ENCODE data around the gene CHMP4B.

CHMP4B gene

DNA sequence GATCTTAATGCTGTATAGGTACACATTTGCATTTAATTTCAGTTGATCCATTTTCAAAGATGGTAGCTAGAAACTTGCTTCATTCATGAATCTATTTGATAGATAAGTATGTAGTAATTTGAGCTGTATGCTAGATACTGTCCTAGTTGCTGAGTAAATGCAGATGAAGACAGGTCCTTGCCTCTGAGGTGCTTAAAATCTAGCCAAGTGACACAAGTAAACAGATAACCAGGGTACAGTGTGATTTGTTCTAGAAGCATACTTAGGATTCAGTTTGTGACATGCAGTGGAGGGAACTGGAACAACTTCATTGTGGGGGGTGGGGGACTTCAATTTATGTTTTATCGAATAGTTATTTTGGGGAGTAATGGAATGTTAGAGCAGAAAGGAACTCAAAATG, 9.2 kb downstream of the CHMP4B start:
- no peak for DNase-seq (ENCODE audit: low spot score)

DNA sequence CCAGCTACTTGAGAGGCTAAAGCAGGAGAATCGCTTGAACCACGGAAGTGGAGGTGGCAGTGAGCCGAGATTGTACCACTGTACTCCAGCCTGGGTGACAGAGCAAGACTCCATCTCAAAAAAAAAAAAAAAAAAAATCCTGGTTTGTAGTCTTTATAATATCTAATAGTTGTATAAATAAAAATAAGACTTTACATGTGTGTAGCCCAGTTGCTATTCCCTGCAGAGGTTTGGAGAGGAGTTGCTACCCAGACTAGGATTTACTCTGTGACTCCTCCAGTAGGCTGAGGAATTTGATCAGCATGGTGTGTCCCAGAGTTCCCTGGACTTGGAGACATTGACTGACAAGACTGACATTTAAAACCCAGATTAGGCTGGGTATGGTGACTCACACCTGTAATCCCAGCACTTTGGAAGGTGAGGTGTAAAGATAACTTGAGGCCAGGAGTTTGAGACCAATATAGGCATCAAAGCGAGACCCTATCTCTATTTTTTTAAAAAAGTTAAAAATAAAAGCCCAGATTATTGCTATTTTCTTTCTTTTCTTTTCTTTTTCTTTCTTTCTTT, 10.2 kb downstream of the CHMP4B start:
- no peak for DNase-seq (ENCODE audit: low spot score)

DNA sequence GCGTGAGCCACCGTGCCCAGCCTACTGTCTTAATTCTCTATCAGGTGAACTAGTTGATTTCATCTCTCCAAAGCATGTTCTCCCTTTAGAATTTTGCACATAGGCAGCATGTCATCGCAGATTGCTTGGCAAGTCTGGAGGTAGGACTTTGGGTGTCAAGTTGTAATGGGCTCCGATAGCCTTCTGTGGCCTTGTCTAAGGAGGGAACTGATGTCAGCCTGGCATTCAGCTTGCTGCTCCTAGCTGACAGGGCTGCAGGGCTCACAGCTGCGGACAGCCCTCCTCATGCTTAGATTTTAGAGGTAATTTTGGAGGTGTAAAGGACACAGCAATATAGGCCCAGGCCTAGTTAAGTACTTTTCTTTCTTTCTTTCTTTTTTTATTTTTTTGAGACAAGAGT, 11.3 kb downstream of the CHMP4B start:
- DNase-seq (ENCODE audit: low spot score), result no peak

DNA sequence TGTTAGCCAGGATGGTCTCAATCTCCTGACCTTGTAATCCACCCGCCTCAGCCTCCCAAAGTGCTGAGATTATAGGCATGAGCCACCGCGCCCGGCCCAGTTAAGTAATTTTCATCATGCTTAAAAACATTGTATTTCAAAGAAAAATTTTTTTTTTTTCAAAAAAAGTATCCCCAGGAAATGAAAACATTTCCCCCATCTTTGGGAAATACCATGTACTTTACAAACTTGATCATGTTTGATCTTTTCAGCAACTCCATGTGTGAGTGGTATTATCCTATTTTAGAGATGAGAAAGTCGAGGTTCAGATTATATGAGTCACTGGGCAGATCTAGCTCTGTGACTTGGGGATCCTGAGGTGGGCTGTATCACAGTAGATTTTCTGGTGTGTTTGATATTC, 11.8 kb downstream of the CHMP4B start:
- no peak for DNase-seq (ENCODE audit: low spot score)

DNA sequence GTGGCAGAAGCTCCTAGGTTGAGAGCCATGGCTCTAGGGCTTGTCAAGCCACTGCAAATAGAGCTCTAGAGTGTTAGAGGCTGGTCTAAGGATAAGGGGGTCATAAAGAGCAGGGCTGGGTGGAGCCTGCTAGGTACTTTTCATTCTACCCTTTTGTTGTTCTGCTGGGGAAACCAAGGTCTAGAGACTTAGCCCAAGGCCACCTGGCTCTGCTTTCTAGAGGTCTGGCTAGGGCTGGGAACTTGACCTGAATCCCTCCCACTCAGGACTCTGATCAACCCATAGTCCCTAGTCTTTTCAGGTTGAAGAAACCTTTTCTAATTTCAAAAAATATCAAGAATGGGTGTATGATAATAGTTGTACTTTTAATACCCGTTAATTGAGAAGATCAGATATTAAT, 13.7 kb downstream of the CHMP4B start:
- DNase-seq (ENCODE audit: low spot score), result no peak

DNA sequence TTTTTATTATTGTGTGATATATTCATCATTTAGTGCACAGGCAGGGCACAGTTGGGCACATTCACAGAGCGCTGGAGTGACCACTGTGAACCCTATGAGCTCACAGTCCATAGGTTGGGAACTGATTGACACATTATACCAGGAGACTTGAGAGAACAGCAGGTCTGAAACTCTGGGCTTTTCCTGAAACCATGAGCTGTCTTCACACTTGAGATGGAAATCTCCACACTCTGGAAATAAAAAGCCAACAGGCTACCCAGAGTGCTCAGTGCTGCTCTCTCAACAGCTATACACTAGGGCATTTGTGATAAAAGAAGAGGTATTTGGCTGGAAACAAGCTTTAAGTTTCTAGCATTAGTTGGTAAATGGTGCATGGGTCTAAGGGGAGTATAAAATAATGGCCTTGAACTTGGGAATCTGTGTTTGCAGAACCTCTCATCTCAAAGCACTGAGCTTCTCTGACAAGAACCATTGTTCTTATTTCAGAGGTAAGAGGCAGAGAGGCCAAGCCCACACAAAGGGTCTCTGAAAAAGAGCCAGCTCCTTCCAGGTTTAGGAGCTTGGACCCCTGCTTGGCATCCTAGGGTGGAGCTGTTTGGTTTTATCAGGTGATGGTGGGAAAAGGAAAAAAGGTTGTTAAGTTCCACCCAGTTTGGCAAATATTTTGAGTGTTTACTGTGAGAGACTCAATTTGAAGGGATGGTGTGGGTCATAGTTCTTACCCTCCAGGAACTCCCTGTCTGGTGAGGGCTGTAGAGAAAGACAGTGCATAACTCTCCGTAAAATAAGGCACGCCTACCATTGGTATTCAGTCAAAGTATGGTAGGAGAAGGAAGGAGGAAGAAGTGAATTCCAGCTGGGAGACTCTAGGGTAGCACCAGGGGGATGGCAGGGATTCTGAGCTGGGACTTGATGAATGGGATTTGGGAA, 14.5 kb downstream of the CHMP4B start:
- DNase-seq (ENCODE audit: low spot score), result no peak

DNA sequence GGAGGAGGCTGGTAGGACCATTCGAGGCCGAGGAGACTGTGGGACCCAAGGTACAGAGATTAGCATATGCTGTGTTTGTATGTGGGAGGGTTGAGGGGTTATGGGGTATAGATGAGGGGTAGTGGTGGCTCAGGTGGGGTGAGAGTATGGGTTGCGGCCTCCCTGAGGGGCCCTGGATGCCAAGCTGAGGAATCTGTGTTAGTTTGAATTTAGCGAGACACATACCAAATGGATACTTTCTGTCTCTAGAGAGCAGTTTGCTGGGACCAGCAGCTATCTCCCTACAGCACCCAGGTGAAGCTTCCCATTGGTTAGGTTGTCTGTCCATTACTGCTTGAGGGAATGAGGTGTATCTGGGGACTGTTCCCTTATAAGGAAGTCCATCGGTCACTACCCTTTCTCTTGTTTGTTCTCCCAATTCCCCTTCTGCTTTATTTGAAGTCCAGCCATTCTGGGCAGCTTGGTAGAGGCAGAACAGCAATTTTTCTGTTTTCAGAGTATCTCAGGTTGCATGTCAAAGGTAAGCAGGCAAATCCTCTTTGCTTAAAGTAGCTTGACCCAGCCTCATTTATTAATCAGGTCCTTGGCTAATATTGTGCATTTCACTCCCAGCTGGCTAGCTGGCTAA, 15.2 kb downstream of the CHMP4B start:
- DNase-seq (ENCODE audit: low spot score), result no peak

DNA sequence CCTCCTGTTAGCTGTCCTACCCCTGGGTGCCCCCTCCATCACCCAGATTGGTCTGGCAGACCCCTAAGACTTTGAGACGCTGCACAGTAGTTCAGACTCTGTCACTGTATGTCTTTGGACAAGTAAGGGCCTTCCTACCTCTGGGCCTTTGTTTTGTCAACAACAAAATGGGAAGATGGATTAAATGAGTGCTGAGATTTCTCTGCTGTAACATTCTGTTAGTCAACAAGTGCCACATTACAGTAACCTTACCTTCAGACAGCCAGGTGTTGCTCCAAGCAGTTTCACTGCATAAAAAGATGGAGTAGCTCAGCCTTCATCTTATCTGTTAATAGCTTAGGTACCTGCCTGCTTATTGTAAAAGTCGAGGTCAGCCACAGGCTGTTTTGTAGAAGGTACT, 16.0 kb downstream of the CHMP4B start:
- no peak for DNase-seq (ENCODE audit: low spot score)

DNA sequence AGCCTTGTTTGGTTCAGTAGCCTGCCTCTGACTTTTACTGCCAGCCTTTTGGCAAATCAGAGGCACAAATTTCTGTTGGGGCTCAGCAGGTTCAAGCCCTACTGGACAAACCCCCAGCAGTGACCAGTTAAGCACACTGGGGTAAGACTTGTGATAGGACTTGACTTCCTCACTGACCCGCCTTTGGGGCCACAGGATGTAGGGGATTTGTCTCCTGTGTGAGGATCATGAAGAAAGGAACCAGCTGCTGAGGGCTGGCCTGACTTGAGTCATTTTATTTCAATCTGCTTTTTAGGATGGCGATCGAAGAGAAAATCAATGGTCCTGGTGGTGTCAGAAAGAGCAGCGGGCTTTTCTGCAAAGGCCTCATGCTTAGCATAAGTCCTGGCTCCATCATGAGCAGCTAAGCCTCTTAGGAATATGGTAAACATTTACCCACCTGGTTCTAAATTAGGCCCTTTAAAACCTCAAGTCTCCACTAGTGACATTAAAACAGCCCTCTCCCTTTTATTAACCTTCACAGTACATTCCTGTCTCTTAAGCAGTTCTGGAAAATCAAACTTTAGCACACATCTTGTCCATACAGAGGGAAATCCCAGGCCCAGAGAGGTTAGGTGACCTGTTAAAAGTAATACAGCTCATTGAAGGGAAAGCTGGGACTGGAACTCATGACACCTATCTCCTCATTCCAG, 16.6 kb downstream of the CHMP4B start:
- no peak for DNase-seq (ENCODE audit: low spot score)

DNA sequence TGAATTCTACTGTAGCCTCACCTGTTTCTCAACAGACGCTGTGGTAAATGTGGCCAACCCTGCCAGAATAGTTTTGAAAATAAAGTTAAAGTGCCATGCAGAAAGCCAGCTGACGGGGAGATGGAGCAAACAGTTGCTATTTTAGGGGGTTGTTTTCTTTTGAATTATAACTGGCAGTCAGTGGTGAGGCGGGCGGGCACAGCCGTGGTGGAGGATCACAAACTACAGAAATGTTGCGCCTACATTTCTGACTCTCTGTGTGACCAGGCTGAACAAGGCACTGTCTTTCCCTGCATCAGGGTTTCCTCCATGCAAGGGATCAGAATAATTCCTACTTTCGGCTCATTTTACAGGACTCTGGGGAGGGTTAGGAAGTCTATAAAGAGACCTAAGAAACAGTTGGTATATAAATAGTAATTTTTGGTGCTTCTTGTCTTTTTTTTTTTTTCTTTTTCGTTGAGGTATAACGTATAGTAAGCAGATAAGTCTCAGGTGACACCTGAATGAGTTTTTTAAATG, 17.2 kb downstream of the CHMP4B start:
- no peak for DNase-seq (ENCODE audit: low spot score)

DNA sequence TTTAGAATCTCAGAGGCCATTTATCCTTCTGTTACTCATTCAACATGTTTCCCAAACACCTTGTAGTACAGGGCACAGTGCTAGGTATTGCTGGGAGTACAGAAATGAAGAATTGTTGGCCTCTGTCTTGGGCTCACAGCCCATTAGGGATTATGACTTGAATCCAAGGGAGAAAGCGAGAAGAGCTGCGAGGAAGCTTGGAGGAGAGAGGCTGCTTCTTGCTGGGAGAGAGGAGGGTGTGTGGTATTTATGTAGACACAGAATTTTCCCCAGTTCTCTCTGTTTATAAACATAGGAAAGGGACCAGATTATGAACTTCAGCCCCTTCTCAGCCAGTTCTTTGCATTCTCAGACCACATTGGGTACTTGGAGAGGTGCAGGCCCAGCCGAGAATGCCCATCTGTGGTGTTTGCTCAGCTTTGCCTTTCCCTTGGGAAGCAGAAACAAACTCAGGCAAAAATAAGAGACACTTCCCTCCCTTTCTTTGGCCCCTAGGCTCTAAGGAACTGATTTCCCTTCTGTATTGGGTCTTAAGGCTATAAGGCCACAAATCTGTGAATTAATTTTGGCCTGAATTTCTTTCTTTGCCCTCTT, 17.9 kb downstream of the CHMP4B start:
- no peak for DNase-seq (ENCODE audit: low spot score)

DNA sequence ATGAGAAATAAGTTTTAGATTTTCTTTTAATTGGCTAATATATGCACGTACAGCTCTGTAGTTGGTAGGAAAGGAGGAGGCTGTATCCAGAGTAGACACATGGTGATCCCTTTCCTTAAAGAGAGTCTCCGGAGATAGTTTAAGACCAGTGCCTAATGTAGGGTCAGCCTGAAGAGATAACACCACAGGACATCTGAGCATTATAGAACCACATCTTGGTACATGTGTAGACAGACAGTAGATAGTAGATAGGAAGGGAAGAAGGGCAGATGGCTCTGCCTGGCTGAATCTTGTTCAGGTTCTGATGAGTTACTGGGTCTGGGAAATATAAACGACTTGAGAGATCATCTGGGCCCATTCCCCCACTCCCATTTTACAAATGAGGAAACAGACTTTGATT, 18.5 kb downstream of the CHMP4B start:
- DNase-seq (ENCODE audit: low spot score), result no peak

DNA sequence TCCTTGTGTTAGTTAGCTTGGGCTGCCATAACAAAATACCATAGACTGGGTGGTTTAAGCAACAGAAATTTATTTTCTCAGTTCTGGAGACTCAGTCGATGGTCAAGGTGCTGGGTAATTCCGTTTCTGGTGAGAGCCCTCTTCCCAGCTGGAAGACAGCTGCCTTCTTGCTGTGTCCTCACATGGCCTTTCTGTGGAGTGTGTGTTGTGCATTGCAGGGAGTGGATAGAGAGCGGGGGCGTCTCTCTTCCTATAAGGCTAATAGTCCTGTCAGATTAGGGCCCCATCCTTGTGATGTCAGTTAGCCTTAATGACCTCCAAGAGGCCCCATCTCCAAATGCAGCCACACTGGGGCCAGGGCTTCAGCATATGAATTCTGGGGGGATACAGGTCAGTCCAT, 19.2 kb downstream of the CHMP4B start:
- DNase-seq (ENCODE audit: low spot score), result no peak

DNA sequence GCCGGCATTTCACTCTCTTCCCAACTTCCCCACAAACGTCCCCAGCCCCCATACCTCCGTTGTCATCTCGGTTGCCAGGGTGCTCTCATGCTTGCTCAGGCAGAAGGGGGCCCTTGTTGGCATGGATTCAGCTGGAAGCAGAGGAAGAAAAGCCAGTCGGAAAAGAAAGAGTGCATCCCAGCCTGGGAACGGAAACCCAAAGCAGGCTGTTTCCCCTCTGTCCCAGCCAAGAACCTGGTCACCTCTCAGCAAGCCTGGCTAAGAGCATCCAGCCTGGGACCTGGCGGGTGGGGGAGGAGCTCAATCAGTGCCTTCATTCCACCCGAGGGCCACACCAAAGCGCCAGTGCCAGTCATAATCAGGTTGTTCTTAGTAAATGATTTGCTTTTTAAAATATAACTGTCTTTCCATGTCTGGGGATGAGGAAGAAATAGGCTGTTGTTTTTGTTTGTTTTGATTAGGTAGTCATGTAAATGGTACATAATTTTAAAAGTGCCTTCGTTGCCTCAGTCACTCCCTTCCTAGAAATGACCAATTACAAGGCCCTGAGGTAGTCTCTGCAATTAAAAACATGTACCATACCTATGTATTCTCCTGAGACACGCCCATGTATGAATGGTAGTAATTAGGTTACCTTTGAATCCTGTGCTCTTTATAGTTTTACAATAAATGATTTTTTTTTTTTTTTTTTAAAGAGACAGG, 21.1 kb downstream of the CHMP4B start:
- no peak for DNase-seq (ENCODE audit: low spot score)

DNA sequence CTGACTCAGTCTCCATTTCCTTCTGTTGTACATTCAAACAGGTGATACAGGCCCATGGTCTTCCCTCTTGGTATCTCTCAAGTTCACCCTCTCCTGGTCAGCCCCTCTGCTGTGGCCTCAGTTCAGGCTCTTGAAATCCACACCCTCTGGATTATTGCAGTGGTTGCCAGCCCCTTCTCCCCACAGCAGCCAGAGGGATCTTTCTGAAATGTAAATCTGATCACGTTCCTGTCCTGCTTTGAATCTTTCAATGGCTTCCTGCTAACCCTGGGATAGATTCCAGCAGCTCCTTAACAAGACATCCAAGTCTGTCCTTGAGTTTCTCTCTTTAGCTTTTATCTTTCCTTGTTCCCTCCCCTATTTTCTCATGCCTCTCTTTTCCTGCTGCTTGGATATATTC, 22.2 kb downstream of the CHMP4B start:
- no peak for DNase-seq (ENCODE audit: low spot score)

DNA sequence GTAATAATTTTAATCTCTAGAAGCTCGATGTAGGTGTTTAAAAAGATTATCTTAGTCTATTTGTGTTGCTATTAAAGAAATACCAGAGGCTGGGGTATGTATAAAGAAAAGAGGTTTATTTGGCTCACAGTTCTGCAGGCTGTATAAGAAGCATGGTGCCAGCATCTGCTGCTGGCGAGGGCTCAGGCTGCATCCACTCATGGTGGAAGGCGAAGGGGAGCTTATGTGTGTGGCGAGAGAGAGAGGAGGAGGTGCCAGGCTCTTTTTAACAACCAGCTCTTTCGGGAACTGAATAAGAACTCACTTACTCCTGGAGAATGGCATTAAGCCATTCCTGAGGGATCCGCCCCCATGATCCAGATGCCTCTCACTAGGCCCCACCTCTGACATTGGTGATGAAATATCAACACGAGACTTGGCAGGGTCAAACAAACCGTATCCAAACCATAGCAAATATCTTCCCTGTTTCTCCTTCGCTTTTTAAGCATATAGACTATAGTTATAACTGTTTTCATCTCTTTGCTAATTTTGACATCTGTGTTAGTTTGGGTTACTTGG, 24.5 kb downstream of the CHMP4B start:
- no peak for DNase-seq (ENCODE audit: low spot score)

DNA sequence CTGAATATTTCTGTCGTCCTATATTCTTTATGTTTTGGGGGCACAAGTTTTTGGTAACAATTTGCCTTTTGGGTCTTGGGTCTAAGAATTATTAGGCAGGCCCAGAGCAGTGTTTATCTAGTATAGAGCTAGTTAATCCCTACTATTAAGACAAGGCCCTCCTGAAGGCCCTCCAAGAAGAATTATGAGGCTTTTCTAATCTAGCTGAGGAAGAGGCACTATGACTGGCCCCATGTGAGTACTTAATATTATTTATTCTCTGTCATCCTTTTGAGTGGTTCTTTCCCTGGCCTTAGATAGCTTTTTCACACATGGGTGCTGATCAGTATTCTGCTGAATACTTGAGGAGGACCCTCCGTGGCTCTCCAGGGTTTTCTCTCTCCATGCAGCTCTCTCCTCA, 25.1 kb downstream of the CHMP4B start:
- no peak for DNase-seq (ENCODE audit: low spot score)

DNA sequence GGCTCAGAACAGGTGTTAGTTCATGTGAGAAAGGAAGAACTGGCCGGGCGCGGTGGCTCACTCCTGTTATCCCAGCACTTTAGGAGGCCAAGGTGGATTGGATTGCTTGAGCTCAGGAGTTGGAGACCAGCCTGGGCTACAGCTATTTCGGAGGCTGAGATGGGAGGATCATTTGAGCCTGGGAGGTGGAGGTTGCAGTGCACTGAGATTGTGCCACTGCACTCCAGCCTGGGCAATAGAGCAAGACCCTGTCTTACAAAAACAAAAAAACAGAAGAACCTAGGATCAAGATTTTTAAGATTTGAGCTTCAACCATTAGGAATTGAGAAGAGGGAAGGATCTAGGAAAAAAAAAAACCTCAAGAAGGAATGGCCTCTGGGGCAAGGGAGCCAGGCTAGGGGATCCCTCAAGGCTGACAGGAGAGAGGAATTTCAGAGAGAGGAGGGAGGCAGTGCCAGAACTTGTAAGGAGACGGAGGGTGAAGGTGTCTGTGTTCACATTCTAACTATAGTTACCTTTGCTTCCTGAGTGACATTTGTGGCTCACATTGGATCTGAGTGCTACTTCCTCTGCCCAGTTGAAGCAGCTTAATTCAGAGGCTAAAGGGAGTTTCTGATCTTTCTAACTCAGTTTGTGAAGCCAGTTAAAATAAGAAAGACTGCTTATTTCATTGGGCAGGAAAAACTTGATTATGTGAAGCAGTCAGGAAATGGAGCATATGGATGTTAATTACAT, 26.1 kb downstream of the CHMP4B start:
- no peak for DNase-seq (ENCODE audit: low spot score)

DNA sequence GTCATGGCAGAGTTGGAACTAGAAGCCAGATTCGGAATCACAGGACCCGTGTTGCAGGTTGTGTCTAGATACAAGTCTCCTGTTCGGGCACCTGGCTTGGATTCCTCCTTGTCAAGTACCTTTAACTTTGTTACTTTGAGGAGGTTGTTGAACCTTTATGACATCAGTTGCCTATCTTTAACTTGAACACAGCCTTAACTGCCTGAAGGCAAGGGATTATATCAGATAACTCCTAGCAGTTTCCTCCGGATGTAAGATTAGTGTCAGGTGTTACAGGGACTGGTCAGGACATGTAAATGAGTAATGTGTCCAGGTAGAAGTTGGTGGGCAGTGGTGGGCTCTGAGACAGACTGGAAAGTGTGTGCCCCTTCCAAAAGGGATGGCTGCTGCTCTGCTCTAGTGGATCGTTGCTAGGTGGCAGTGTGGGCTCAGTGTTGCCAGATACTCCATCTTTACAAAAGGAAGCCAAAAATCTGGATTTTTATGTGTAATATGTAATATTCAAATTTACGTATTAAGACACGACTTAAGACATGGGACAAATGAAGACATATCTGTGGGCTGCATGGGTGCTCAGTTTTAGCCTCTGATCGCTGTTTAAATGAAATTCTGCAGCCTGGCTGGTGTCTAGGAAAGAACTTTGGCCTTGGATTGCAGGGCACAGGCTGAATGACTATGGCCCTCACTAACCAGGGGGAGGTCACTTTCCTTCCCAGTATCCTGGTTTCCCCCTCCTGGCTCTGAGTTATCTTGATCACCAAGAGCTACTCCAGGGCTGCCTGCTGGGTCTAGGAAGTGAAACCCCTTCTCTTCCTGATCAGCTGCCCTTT, 27.1 kb downstream of the CHMP4B start:
- no peak for DNase-seq (ENCODE audit: low spot score)

DNA sequence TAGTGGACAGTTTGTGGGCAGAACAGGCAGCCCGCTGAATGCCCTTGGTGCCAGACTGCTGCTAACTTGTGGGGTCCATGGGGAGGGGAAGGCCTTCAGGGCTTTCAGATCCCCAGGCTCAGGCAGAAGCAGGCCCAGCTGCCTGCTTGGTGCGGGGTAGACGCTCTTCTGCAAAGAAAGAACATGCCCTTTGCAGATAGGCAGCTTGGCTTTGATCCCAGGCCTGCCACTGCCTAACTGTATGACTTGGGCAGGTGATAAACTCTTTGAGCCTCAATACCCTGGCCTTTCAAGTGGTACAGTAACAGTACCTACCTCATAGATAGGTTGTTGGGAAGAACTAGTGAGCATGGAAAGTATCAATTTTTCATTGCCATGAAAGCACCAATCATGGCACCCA, 28.4 kb downstream of the CHMP4B start:
- no peak for DNase-seq (ENCODE audit: low spot score)

Measured in hepatic stellate cell (primary cell).